GM19193 (cell line): Measurements from ENCODE around the gene SLC30A2.

Experiments
- POLR2A ChIP-seq: IDR thresholded peaks from 4 replicates; pipeline ENCODE4 v1.6.1; 2011; ENCODE audit not compliant: insufficient read depth, insufficient read length; ENCODE audit errors: extremely low read depth

The SLC30A2 gene, protein sequence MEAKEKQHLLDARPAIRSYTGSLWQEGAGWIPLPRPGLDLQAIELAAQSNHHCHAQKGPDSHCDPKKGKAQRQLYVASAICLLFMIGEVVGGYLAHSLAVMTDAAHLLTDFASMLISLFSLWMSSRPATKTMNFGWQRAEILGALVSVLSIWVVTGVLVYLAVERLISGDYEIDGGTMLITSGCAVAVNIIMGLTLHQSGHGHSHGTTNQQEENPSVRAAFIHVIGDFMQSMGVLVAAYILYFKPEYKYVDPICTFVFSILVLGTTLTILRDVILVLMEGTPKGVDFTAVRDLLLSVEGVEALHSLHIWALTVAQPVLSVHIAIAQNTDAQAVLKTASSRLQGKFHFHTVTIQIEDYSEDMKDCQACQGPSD

DNA sequence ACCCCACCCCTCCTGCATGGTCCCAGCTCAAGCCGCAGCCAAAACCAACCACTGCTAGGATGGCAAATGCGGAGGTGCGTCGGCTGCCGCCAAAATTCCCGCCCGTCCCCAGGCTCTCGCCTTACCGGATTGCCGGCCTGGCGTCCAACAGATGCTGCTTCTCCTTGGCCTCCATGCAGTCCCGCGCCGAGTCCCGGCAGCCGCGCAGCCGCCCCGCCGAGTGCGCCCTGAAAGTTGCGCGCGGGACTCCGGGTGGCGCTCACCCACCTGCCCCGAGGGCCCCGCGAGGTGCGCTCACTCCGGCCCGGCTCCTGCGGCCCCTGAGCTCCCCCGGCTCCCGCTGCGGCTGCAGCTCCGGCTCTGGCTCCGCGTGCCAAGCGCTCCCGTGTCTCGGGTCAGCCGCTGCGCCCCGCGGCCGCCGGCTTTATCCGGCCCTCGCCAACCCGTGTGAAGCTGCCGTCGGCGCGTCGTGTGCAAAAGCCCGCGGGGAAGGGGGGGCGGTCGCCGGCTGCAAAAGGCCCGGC lies at the start of gene SLC30A2:
TSS of gene SLC30A2 (minus strand) at position 397 of the 524 bp plus-strand sequence. CDS start at position 175, 222 bp downstream.
- no peak for TF ChIP-seq POLR2A

GRCh38 chr1:26094677-26095383 lies 48.9 kb upstream of the SLC30A2 start:
- no peak for TF ChIP-seq POLR2A

- no peak for TF ChIP-seq POLR2A
Measured at GRCh38 chr1:26094076-26094669, 48.3 kb upstream of the SLC30A2 start.

DNA sequence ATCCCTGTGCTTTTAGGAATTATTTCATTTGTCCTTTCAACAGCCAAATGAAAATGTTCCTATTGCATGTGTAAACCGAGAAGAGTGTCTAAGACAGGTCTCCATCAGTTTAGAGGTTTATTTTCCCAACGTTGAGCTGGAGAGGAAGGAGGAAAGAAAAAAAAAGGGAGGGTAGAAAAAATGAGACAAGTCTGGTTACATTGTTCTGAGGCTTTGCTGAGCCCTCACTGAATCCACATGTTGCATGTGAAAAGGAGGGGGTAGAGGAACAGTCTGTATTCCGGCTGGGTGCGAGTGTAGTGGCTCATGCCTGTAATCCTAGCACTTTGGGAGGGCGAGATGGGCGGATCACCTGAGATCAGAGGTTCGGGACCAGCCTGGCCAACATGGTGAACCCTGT lies 46.5 kb upstream of the SLC30A2 start:
- no peak for TF ChIP-seq POLR2A

DNA sequence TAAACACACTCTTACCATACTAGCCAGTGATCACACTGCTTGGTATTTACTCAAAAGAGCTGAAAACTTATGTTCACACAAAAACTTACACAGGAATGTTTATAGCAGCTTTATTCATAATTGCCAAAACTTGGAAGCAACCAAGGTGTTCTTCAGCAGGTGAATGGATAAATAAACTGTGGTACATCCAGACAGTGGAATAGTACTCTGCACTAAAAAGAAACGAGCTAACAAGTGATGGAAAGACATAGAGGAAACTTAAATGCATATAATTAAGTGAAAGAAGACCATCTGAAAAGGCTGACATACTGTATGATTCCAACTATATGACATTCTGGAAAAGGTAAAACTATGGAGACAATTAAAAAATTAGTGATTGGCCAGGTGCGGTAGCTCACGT lies 45.0 kb upstream of the SLC30A2 start:
- TF ChIP-seq POLR2A = no peak

DNA sequence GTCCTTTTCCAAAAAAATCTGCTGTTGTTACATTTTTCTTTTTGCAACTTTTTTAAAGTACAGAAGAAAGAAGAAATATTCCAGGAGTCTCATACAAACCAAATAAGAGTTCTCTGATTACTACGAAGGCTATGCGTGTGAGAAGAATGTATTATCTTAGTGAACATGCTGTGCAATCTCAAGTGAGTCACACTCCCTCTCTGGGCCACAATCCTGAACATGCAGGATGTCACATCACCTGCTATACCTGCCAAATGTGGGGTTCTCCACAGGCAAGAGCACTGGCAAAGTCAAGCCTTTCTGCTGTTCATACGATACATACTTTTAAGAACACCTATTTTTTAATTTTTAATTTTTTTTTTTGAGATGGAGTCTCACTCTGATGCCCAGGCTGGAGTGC lies 43.2 kb upstream of the SLC30A2 start:
- no peak for TF ChIP-seq POLR2A

GRCh38 chr1:26084844-26085243 lies 38.9 kb upstream of the SLC30A2 start:
- TF ChIP-seq POLR2A = no peak

DNA sequence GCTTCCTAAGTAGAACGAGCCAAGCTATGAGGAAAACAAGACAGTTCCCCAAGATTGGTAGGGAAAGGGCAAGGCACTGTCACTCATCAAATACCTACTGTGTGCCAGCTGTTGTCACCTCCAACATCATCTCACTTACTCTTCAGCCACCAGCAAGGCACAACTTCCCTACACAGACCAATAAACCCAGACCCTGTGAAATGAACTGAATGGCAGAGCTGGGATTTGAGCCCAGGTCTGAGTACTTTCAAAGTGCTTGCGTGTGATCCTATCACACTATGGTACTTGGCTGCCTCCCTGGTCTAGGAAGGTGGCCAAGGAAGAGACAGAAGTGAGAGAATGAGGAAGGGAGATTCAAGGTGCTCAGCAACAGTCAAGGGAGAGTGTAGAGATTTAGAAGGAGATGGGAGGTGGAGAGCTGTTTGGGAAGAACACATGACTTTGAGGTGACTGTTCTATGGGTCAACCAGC lies 38.2 kb upstream of the SLC30A2 start:
- TF ChIP-seq POLR2A = no peak

GRCh38 chr1:26083208-26083607 lies 37.3 kb upstream of the SLC30A2 start:
- TF ChIP-seq POLR2A = no peak

DNA sequence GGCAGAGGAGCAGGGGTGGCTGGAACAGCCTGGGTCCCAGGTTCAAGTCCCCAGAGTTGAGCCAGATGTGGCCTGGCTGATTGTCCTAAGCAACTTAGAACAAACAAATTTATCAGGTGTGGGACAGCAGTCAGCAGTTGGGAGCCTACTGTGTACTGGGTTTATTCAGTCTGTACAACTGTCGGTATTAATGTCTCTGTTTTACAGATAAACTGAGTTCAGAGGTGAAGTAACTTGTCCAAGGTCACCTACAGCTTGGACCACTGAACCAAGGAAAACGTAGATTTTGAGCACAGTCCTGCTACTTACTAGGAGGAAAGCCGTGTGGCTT lies 36.1 kb upstream of the SLC30A2 start:
- TF ChIP-seq POLR2A = no peak

GRCh38 chr1:26081267-26082019 lies 35.5 kb upstream of the SLC30A2 start:
- TF ChIP-seq POLR2A = no peak

DNA sequence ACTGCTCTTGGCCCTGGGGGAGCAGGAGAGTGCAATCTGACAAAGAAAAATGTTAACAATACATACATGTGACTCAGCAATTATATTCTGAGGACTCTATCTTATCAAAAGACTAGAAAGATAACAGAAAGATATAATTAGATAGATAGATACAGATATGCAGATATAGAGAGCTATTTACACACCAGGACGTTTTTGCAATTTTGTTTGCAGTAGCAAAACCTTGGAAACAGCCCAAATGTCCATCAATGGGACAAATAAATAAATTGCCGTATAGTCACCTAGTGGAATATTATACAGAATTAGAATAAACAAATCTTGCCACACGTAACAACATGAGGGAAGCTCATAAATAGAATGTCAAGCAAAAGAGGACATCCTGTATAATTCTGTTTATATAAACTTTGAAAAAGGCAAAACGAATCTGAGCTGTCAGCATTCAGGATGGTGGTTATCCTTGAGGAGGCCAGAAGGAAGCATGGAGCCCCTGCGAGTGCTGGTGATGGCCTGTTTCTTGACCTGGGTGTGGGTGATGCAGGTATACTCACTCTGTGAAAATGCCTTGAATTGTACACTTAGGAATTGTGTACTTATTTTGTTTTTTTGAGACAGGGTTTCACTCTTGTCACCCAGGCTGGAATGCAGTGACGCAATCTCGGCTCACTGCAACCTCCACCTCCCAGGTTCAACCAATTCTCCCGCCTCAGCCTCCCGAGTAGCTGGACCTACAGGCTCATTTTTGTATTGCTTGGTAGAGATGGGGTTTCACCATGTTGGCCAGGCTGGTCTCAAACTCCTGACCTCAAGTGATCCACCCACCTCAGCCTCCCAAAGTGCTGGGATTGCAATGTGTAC lies 34.3 kb upstream of the SLC30A2 start:
- no peak for TF ChIP-seq POLR2A

GRCh38 chr1:26079178-26079563 lies 33.3 kb upstream of the SLC30A2 start:
- no peak for TF ChIP-seq POLR2A
